ENCODE results near the gene GUCY1A1. TPM values are rescaled to one million over a fixed set of nuclear protein-coding genes. Genes with fewer than 3 reads are reported as not detected.

Gene GUCY1A1
- total and polyA plus RNA-seq, 2 of the 4 experiments (the other 2 are of a cell fraction): 0.19 to 0.54 TPM

GRCh38 chr4:155741546-155741945, 74.9 kb downstream of the GUCY1A1 start:
- no peak overlapping the region for H2AK9ac ChIP-seq (replicated peaks; ENCODE audit: low read depth, low read length, poor library complexity)
- ChIA-PET POLR2A (ENCODE audit: unreplicated experiment) (no interaction called here), CTCF (interaction anchor here (0.6 kb wide), 1 partner anchor 9 kb away, joined by 3 read pairs; no protein-coding TSS in a partner anchor)
- TF ChIP-seq USF2 (IDR thresholded peaks at IDR 0.05; ENCODE audit: low read depth, low read length) (no peak), POLR2A (IDR thresholded peaks at IDR 0.05; ENCODE audit: low read depth, low read length) (no peak), ELK1 (IDR thresholded peaks at IDR 0.05; ENCODE audit: borderline replicate concordance, low read depth, low read length) (no peak), SMC3 (IDR thresholded peaks at IDR 0.05; ENCODE audit: low read depth, low read length) (no peak), MXI1 (IDR thresholded peaks at IDR 0.05; ENCODE audit: borderline replicate concordance, low read depth, low read length) (no peak), NFE2L2 (IDR thresholded peaks at IDR 0.05; ENCODE audit: low read depth, low read length) (no peak), BHLHE40 (IDR thresholded peaks at IDR 0.05; ENCODE audit: low read depth, low read length) (no peak), RAD21 (IDR thresholded peaks at IDR 0.05; ENCODE audit: low read length) (no peak), RFX5 (IDR thresholded peaks at IDR 0.05; ENCODE audit: low read depth, low read length) (no peak), CHD1 (IDR thresholded peaks at IDR 0.05; ENCODE audit: low read depth, low read length) (no peak), CEBPB (IDR thresholded peaks at IDR 0.05; ENCODE audit: low read depth, low read length) (no peak), RCOR1 (IDR thresholded peaks at IDR 0.05; ENCODE audit: insufficient replicate concordance, low read length) (no peak), MAFK (IDR thresholded peaks at IDR 0.05; ENCODE audit: low read depth, low read length) (no peak), MAZ (IDR thresholded peaks at IDR 0.05; ENCODE audit: borderline replicate concordance, low read depth, low read length) (no peak), CTCF (conservative IDR thresholded peaks at IDR 0.05; ENCODE audit: low read depth, low read length) (no peak), FOS (IDR thresholded peaks at IDR 0.05; ENCODE audit: low read depth, low read length) (no peak)
- H3K4me1 ChIP-seq (ENCODE audit: control insufficient read depth, insufficient read depth, low read length): peaks cover 10% of the 10 kb centered on the region
- no peak overlapping the region for H4K91ac ChIP-seq (ENCODE audit: insufficient read depth, low read depth, low read length)
- no peak overlapping the region for H3K9ac ChIP-seq (ENCODE audit: low read depth, low read length)
- H3K9me1 ChIP-seq (ENCODE audit: insufficient read depth, low read length): no peaks in the 10 kb centered on the region; the same call in 1 of the 2 replicates
- WGBS, 2 experiments (ENCODE audit: extremely low coverage in 2 of 2, insufficient read length in 1 of 2): no CpG with 5 or more reads among the region's 1 CpG
- no peaks in the 10 kb centered on the region for H3K9me3 ChIP-seq (ENCODE audit: control insufficient read depth, insufficient read depth, low read length)
- no peaks in the 10 kb centered on the region for H3K27me3 ChIP-seq (ENCODE audit: control insufficient read depth, insufficient read depth, low read length)
- ATAC-seq (ENCODE audit: low read depth) (no peak), DNase-seq (no peak)
- H2BK20ac ChIP-seq (ENCODE audit: low read depth, low read length): no peak overlapping the region
- H3K56ac ChIP-seq (ENCODE audit: extremely low read depth, insufficient read depth, low read length): no peak overlapping the region
- no peaks in the 10 kb centered on the region for H3K79me1 ChIP-seq (ENCODE audit: low read depth in 1 of 2, low read length in 2 of 2)
- no peak overlapping the region for H2AFZ ChIP-seq (replicated peaks; ENCODE audit: low read length, poor library complexity)
- H3K4ac ChIP-seq (ENCODE audit: low read depth, low read length): no peak overlapping the region
- dilution Hi-C loops (cut with HindIII; ENCODE audit: low sequenced_read_pairs, unreplicated experiment) (no loop called here), in situ Hi-C loops (cut with MboI; ENCODE audit: low sequenced_read_pairs) (no loop called here), intact Hi-C loops (cut with micrococcal nuclease) (no loop called here)
- H3K4me3 ChIP-seq (ENCODE audit: insufficient read depth, low read depth, low read length): no peak overlapping the region
- H4K20me1 ChIP-seq (ENCODE audit: insufficient read depth, low read length): no peaks in the 10 kb centered on the region; the same call in 1 of the 2 replicates
- H4K5ac ChIP-seq (ENCODE audit: low read depth, low read length): no peak overlapping the region
- no peak overlapping the region for H3K23ac ChIP-seq (ENCODE audit: low read depth, low read length)
- H3K36me3 ChIP-seq (ENCODE audit: control insufficient read depth, insufficient read depth, low read length): no peaks in the 10 kb centered on the region
- H3K4me2 ChIP-seq (ENCODE audit: low read depth, low read length): no peak overlapping the region
- H4K8ac ChIP-seq (ENCODE audit: low read depth in 2 of 2, low read length in 2 of 2): no peak overlapping the region
- H2BK15ac ChIP-seq (ENCODE audit: low read depth, low read length): no peak overlapping the region
- no peak overlapping the region for H2AK5ac ChIP-seq (ENCODE audit: low read depth, low read length)
- H2BK5ac ChIP-seq (ENCODE audit: low read depth, low read length, poor library complexity, severe bottlenecking): no peak overlapping the region
- no peak overlapping the region for H3K27ac ChIP-seq (ENCODE audit: insufficient read depth, low read length)
- BruUV-seq (replicated peaks): no TSS peak
- H3K18ac ChIP-seq (ENCODE audit: low read depth, low read length): no peak overlapping the region
- H3K14ac ChIP-seq (replicated peaks; ENCODE audit: low read depth, low read length): no peak overlapping the region
- no peak overlapping the region for H2BK120ac ChIP-seq (ENCODE audit: low read depth, low read length)
